WERI-Rb-1 (cell line): Measurements from ENCODE around the gene OR2Y1.
A peak's percentile ranks its signal among the peaks of the same experiment; 100 is the strongest.
"Not testable (repeated sequence)": the region's sequence is repeated elsewhere in the genome, so short reads cannot be mapped to it uniquely, and the experiment has no call there.

Source experiments
- DNase-seq: peaks from one replicate; pipeline ENCODE4 v3.0.0-alpha.2; 2020
- H3K27ac ChIP-seq: fragments of 250-450 bp; sonication (Bioruptor Pico); 2 replicates; pipeline ENCODE4 v1.5.1; 2020; ENCODE audit warnings: mild to moderate bottlenecking, moderate library complexity
- H3K27me3 ChIP-seq: fragments of 250-450 bp; sonication (Bioruptor Pico); 2 replicates; pipeline ENCODE4 v1.5.1; 2021; ENCODE audit warnings: mild to moderate bottlenecking, low read depth, moderate library complexity; ENCODE audit not compliant: insufficient read depth, severe bottlenecking
- H3K36me3 ChIP-seq: fragments of 250-450 bp; sonication (Bioruptor Pico); 2 replicates; pipeline ENCODE4 v1.5.1; 2020; ENCODE audit warnings: mild to moderate bottlenecking, moderate library complexity
- H3K4me3 ChIP-seq: 2 replicates; pipeline ENCODE4 v1.5.1; 2011; ENCODE audit warnings: low read depth, mild to moderate bottlenecking, control low read depth, low read length
- H3K9me3 ChIP-seq: fragments of 250-450 bp; sonication (Bioruptor Pico); 2 replicates; pipeline ENCODE4 v1.5.1; 2021; ENCODE audit warnings: mild to moderate bottlenecking, moderate library complexity; ENCODE audit not compliant: severe bottlenecking
- CTCF ChIP-seq: IDR thresholded peaks from 2 replicates; pipeline ENCODE4 v1.5.1; 2011; ENCODE audit warnings: low read depth, mild to moderate bottlenecking, control low read depth, inconsistent platforms, low read length

Gene OR2Y1, protein sequence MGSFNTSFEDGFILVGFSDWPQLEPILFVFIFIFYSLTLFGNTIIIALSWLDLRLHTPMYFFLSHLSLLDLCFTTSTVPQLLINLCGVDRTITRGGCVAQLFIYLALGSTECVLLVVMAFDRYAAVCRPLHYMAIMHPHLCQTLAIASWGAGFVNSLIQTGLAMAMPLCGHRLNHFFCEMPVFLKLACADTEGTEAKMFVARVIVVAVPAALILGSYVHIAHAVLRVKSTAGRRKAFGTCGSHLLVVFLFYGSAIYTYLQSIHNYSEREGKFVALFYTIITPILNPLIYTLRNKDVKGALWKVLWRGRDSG

GRCh38 chr5:180739958-180740357, at the start of gene OR2Y1:
Gene OR2Y1 (minus strand): TSS chr5:180740058. CDS start chr5:180740058, 0 bp downstream.
- Histone ChIP-seq H3K4me3 (no peak within 1 kb of the TSS), H3K27ac (no peak within 1 kb of the TSS), H3K9me3 (no peaks in the 10 kb centered on the region), H3K36me3 (no peaks in the 10 kb centered on the region), H3K27me3 (peaks cover 18% of the 10 kb centered on the region)
- DNase-seq, result no peak
- TF ChIP-seq CTCF, result no peak

DNA sequence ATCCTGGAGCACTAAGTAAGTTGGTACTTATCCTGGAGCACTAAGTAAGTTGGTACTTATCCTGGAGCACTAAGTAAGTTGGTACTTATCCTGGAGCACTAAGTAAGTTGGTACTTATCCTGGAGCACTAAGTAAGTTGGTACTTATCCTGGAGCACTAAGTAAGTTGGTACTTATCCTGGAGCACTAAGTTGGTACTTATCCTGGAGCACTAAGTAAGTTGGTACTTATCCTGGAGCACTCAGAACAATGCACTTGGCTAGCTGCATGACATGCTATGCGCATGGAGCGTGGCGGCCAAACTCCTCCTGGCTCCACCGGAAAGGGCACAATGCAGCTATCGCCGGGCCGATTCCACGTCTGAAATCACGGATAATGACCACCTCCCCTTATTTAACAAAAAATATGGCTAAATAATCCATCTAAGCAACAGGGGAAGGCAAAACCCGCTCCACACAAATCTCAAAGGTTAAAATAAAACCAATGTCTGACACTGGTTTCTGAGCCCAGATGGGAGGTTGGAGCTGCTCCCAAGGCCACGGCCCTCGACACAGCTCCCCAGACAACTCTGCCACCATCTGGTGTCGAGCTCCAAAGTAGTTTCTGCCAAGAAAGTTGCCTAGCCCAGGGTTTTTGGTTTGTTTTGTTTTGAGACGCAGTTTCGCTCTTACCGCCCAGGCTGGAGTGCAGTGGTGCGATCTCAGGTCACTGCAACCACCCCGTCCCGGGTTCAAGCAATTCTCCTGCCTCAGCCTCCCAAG, 49.0 kb upstream of the OR2Y1 start:
- not testable (repeated sequence) for H3K27ac ChIP-seq, H3K4me3 ChIP-seq, H3K9me3 ChIP-seq, H3K36me3 ChIP-seq, DNase-seq, H3K27me3 ChIP-seq

- TF ChIP-seq CTCF, result no peak
- DNase-seq, result peak; percentile 49
- peak overlapping the region; percentile 70 for H3K27ac ChIP-seq
- no peaks in the 10 kb centered on the region for H3K27me3 ChIP-seq
- no peaks in the 10 kb centered on the region for H3K9me3 ChIP-seq
- no peaks in the 10 kb centered on the region for H3K36me3 ChIP-seq
- no peak overlapping the region for H3K4me3 ChIP-seq
Observed at GRCh38 chr5:180787711-180788431, 48.0 kb upstream of the OR2Y1 start.

DNA sequence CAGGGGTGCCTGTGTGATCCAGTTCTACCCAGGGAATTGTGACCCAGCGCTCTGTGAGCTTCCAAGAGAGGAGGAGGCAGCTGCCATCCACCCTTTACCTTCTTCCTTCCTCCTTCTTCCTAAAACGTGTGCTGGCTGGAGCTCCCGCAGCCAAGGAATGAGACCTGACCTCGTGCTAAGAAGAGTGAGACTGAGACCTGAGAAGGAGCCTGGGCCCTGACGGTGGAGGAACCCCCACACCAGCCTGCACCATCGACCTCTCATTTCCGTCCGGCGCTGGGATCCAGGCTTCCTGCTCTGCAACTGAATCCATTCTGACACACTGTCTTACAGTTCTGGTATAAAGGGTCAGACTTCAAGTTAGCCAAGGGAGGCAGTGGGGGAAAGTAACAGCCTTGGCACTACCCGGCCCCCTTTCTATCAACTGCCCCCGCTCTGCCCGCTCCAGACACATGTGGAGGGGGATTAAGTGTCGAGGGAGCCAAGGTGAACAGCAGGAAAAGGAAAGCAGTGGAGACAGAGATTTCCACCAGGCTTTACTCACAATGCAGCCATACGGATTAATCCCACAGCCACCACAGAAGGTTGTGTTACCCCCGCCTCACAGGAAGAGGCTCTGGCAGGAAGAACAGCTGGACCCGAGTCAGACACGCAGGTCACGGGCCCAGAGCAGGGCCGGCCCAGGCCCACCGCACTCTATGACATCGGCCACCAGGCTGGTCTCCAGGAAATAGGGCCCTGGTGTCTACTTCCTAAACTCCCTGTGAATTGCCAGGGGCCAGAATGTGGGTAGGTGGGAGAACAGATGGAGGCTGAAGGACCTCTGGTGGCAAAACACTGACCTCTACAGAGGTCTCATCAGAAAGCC, 46.9 kb upstream of the OR2Y1 start:
- peak overlapping the region; percentile 70 for H3K27ac ChIP-seq
- no peaks in the 10 kb centered on the region for H3K36me3 ChIP-seq
- TF ChIP-seq CTCF, result no peak
- no peak overlapping the region for H3K4me3 ChIP-seq
- H3K27me3 ChIP-seq, result no peaks in the 10 kb centered on the region
- H3K9me3 ChIP-seq, result no peaks in the 10 kb centered on the region
- peak; percentile 57 for DNase-seq

DNA sequence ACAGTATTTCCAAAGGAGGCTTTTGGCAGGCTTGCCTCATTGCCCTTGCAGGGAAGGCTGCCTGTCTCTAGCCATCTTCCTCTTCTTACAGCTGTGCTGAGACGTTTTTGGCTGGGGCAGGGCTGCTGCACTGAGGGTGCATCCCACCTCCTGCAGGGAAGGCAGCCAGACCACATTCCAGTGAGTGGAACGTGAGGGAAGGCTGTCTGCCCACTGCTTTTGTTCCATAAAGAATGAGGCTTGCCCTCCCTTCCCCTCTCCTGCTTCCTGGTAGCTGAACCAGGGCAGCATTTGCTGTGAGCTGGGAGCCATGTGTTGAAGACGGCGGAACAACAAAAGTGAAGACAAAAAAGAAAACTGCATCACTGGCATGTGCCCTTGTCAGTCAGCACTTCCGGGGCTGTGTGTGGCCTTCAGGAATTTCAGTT, 46.0 kb upstream of the OR2Y1 start:
- DNase-seq, result no peak
- Histone ChIP-seq H3K9me3 (no peaks in the 10 kb centered on the region), H3K27ac (no peak overlapping the region), H3K4me3 (no peak overlapping the region), H3K27me3 (no peaks in the 10 kb centered on the region), H3K36me3 (no peaks in the 10 kb centered on the region)
- TF ChIP-seq CTCF, result no peak
